GM23338 (cell line): ENCODE measurements around the gene AOC2. TPM values are rescaled to one million over a fixed set of nuclear protein-coding genes. Genes with fewer than 3 reads are reported as not detected.

ENCODE experiments used
- ATAC-seq: fragments of 200-7000 bp; cut with Tn5 transposase; 3 replicates; pipeline ENCODE4 v1.9.1; 2020
- DNase-seq: peaks from one replicate; pipeline ENCODE4 v3.0.0-alpha.2; 2015; ENCODE audit warnings: low spot score
- H2AFZ ChIP-seq: fragments of 200-600 bp; sonication (generic); 2 replicates; pipeline ENCODE4 v1.8.0; 2016; ENCODE audit warnings: antibody characterized with exemption, mild to moderate bottlenecking, moderate library complexity
- H3F3A ChIP-seq: fragments of 200-600 bp; sonication (generic); replicated peaks from 2 replicates; pipeline ENCODE4 v1.8.0; 2017; ENCODE audit warnings: antibody characterized with exemption, mixed run types, low read depth
- H3K27ac ChIP-seq: fragments of 200-600 bp; sonication (generic); 2 replicates; pipeline ENCODE4 v1.6.1; 2016; ENCODE audit warnings: low read depth
- H3K27me3 ChIP-seq: fragments of 200-600 bp; sonication (generic); 2 replicates; pipeline ENCODE4 v1.8.0; 2016; ENCODE audit warnings: mild to moderate bottlenecking, mixed run types, moderate library complexity; ENCODE audit not compliant: insufficient read depth
- H3K36me3 ChIP-seq: fragments of 200-600 bp; sonication (generic); 2 replicates; pipeline ENCODE4 v1.8.0; 2016; ENCODE audit warnings: mild to moderate bottlenecking; ENCODE audit not compliant: insufficient read depth
- H3K4me1 ChIP-seq: fragments of 200-600 bp; sonication (generic); 2 replicates; pipeline ENCODE4 v1.8.0; 2016; ENCODE audit warnings: mild to moderate bottlenecking, moderate library complexity; ENCODE audit not compliant: insufficient read depth
- H3K4me2 ChIP-seq: fragments of 200-600 bp; sonication (generic); 2 replicates; pipeline ENCODE4 v1.7.1; 2017; ENCODE audit warnings: mixed run types
- H3K4me3 ChIP-seq: fragments of 200-600 bp; sonication (generic); 2 replicates; pipeline ENCODE4 v1.6.1; 2016; ENCODE audit warnings: mixed run types
- H3K79me2 ChIP-seq: fragments of 200-600 bp; sonication (generic); replicated peaks from 2 replicates; pipeline ENCODE4 v1.8.0; 2017; ENCODE audit warnings: mild to moderate bottlenecking; ENCODE audit not compliant: insufficient read depth
- H3K9me2 ChIP-seq: fragments of 200-600 bp; sonication (generic); 2 replicates; pipeline ENCODE4 v1.8.0; 2017; ENCODE audit not compliant: insufficient read depth
- H4K20me1 ChIP-seq: fragments of 200-600 bp; sonication (generic); replicated peaks from 2 replicates; pipeline ENCODE4 v1.8.0; 2017; ENCODE audit warnings: mild to moderate bottlenecking; ENCODE audit not compliant: insufficient read depth
- H3K27ac Mint-ChIP-seq: 2 replicates; pipeline ENCODE4 v1.8.0; 2020; ENCODE audit warnings: inconsistent platforms, mild to moderate bottlenecking, moderate library complexity, mixed read lengths
- H3K27me3 Mint-ChIP-seq: 3 replicates; pipeline ENCODE4 v1.8.0; 2022; ENCODE audit warnings: low read depth, mild to moderate bottlenecking, moderate library complexity, mixed read lengths, inconsistent platforms; ENCODE audit not compliant: insufficient read depth, poor library complexity
- H3K36me3 Mint-ChIP-seq: 3 replicates; pipeline ENCODE4 v1.8.0; 2021; ENCODE audit warnings: low read depth, mild to moderate bottlenecking, inconsistent platforms, moderate library complexity, mixed read lengths
- H3K4me1 Mint-ChIP-seq: 3 replicates; pipeline ENCODE4 v1.8.0; 2020; ENCODE audit warnings: mild to moderate bottlenecking, inconsistent platforms, mixed read lengths
- H3K4me3 Mint-ChIP-seq: 3 replicates; pipeline ENCODE4 v1.8.0; 2021; ENCODE audit warnings: moderate library complexity, mild to moderate bottlenecking, inconsistent platforms, mixed read lengths
- H3K9me3 Mint-ChIP-seq: 3 replicates; pipeline ENCODE4 v1.8.0; 2020; ENCODE audit warnings: moderate library complexity, mild to moderate bottlenecking, inconsistent platforms, mixed read lengths
- CREB1 ChIP-seq: fragments of 250-450 bp; sonication (Bioruptor Pico); IDR thresholded peaks from 2 replicates; pipeline ENCODE4 v1.5.0; 2020; ENCODE audit warnings: low read depth, mild to moderate bottlenecking, moderate library complexity
- CTCF ChIP-seq, 2 experiments: fragments of 200-600 bp in 1 of 2; sonication (generic) in 1 of 2; conservative IDR thresholded peaks; 2 replicates each; pipeline versions ENCODE4 v1.5.1 to v1.6.1; 2016 to 2017; ENCODE audit warnings: antibody characterized with exemption in 2 of 2, low read depth in 2 of 2, mild to moderate bottlenecking in 2 of 2, moderate library complexity in 1 of 2
- EZH2phosphoT487 ChIP-seq: fragments of 200-600 bp; sonication (generic); IDR thresholded peaks from one replicate; pipeline ENCODE4 v1.8.1; 2018; ENCODE audit warnings: antibody characterized with exemption; ENCODE audit not compliant: unreplicated experiment
- JUNB ChIP-seq: IDR thresholded peaks from one replicate; pipeline ENCODE4 v1.6.1; 2016; ENCODE audit warnings: antibody characterized with exemption; ENCODE audit not compliant: unreplicated experiment
- REST ChIP-seq: IDR thresholded peaks from one replicate; pipeline ENCODE4 v1.6.1; 2018; ENCODE audit warnings: antibody characterized with exemption; ENCODE audit not compliant: unreplicated experiment
- polyA plus RNA-seq: library from polyadenylated mRNA; unstranded; fragments of >200 nt; fragmentation: Nextera tagmentation; extraction: Ambion mirVana; gene quantifications from 2 replicates; pipeline ENCODE4 v1.2.1, GENCODE V29; 2016
- total RNA-seq: library from RNA; depleted of rRNA; stranded (reverse); fragments of >200 nt; shearing (Covaris generic); gene quantifications from 2 replicates; pipeline ENCODE4 v1.2.3, GENCODE V29; 2014

AOC2 gene
- total and polyA plus RNA-seq, 2 experiments from 2014 or later: 2.0 to 5.8 TPM

GRCh38 chr17:42832213-42832933 is 12.0 kb upstream of the AOC2 start:
- peaks cover 8% of the 10 kb centered on the region; the same call in 1 of the 2 replicates for H4K20me1 ChIP-seq
- H3K27ac Mint-ChIP-seq: peak overlapping the region; percentile 100
- no peaks in the 10 kb centered on the region for H3K9me3 Mint-ChIP-seq
- peak overlapping the region; percentile 53 for H2AFZ ChIP-seq
- peaks cover 31% of the 10 kb centered on the region for H3K36me3 Mint-ChIP-seq
- ATAC-seq (peak; percentile 50), DNase-seq (no peak)
- H3K4me3 Mint-ChIP-seq: peak overlapping the region; percentile 95
- peak overlapping the region; percentile 99 for H3K4me3 ChIP-seq
- no peaks in the 10 kb centered on the region for H3K27me3 ChIP-seq
- H3K9me2 ChIP-seq: no peaks in the 10 kb centered on the region
- peaks cover 10% of the 10 kb centered on the region for H3K27me3 Mint-ChIP-seq
- no peaks in the 10 kb centered on the region; the same call in 1 of the 2 replicates for H3F3A ChIP-seq
- TF ChIP-seq CTCF (conservative IDR thresholded peaks at IDR 0.05; ENCODE audit: low read depth in 2 of 2): no peak
- no peak for TF ChIP-seq CREB1
- H3K4me1 ChIP-seq: peaks cover 5% of the 10 kb centered on the region; the same call in 1 of the 2 replicates
- H3K27ac ChIP-seq: peak overlapping the region; percentile 95
- peak overlapping the region; percentile 100 for H3K4me2 ChIP-seq
- peaks cover 30% of the 10 kb centered on the region for H3K79me2 ChIP-seq
- H3K4me1 Mint-ChIP-seq: peaks cover 16% of the 10 kb centered on the region
- peaks cover 23% of the 10 kb centered on the region for H3K36me3 ChIP-seq

- peaks cover 30% of the 10 kb centered on the region for H3K79me2 ChIP-seq
- no peak for TF ChIP-seq EZH2phosphoT487
- TF ChIP-seq CTCF (conservative IDR thresholded peaks at IDR 0.05; ENCODE audit: low read depth in 2 of 2): no peak
- TF ChIP-seq REST: peak; percentile 26
- TF ChIP-seq CREB1: peak; percentile 97
- TF ChIP-seq JUNB: no peak
Measured at GRCh38 chr17:42832934-42833766, 11.2 kb upstream of the AOC2 start, which contains the start of gene PSME3. Gene PSME3, plus strand, starts transcription at chr17:42833397. Its CDS starts 235 bp downstream, at chr17:42833632.

More at GRCh38 chr17:42832934-42833766, 11.2 kb upstream of the AOC2 start, which contains the start of gene PSME3:
- H3K4me1 ChIP-seq: peaks cover 5% of the 10 kb centered on the region; the same call in 1 of the 2 replicates
- H3K27me3 ChIP-seq: no peaks in the 10 kb centered on the region
- ATAC-seq (peak; percentile 93), DNase-seq (peak; percentile 95)
- H3K27ac ChIP-seq: peak within 1 kb of the TSS; percentile 95
- H3K4me3 ChIP-seq: peak within 1 kb of the TSS; percentile 99
- peaks cover 8% of the 10 kb centered on the region; the same call in 1 of the 2 replicates for H4K20me1 ChIP-seq
- H3K4me2 ChIP-seq: peak within 1 kb of the TSS; percentile 100
- H2AFZ ChIP-seq: peak within 1 kb of the TSS; percentile 53
- no peaks in the 10 kb centered on the region for H3K9me3 Mint-ChIP-seq
- H3K4me1 Mint-ChIP-seq: peaks cover 16% of the 10 kb centered on the region
- no peaks in the 10 kb centered on the region; the same call in 1 of the 2 replicates for H3F3A ChIP-seq
- H3K36me3 ChIP-seq: peaks cover 29% of the 10 kb centered on the region
- H3K27me3 Mint-ChIP-seq: peaks cover 10% of the 10 kb centered on the region
- peak within 1 kb of the TSS; percentile 100 for H3K27ac Mint-ChIP-seq
- peak within 1 kb of the TSS; percentile 95 for H3K4me3 Mint-ChIP-seq
- peaks cover 39% of the 10 kb centered on the region for H3K36me3 Mint-ChIP-seq
- no peaks in the 10 kb centered on the region for H3K9me2 ChIP-seq
